Lower leg skin (tissue), 3 donors: ENCODE results near the gene CCN5.

Experiments used
- POLR2A ChIP-seq, 2 donors: fragments of 450-650 bp; IDR thresholded peaks; one replicate each; pipeline ENCODE4 v1.6.1; 2016 to 2017; ENCODE audit warnings: antibody characterized with exemption in 2 of 2, mild to moderate bottlenecking in 1 of 2, moderate library complexity in 1 of 2
- TF ChIP-seq, protein P1 (sequence below), 3 donors: fragments of 450-650 bp; IDR thresholded peaks; one replicate each; pipeline ENCODE4 v1.5.1; 2016; ENCODE audit warnings: antibody characterized with exemption in 3 of 3, mild to moderate bottlenecking in 3 of 3, moderate library complexity in 2 of 3

DNA sequence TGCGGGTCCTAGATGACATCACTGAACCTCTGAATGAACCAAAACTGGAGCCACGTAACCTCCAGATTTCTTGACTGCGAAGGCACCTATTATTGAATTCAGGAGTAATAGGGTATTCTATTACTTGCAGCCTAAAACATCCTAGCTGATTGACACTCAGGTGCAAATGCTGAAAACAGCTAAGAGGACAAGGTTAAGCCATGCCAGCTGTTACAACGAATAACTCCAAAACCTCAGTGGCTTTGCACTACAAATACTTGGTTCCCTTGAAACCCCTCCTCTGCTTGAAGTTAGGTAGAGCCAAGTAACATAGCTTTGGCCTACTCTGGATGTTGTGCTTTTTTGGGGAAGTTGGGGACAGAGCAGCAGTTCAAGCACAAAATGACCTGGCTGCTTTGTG lies 21.0 kb upstream of the CCN5 start:
- TF ChIP-seq, protein P1, sequence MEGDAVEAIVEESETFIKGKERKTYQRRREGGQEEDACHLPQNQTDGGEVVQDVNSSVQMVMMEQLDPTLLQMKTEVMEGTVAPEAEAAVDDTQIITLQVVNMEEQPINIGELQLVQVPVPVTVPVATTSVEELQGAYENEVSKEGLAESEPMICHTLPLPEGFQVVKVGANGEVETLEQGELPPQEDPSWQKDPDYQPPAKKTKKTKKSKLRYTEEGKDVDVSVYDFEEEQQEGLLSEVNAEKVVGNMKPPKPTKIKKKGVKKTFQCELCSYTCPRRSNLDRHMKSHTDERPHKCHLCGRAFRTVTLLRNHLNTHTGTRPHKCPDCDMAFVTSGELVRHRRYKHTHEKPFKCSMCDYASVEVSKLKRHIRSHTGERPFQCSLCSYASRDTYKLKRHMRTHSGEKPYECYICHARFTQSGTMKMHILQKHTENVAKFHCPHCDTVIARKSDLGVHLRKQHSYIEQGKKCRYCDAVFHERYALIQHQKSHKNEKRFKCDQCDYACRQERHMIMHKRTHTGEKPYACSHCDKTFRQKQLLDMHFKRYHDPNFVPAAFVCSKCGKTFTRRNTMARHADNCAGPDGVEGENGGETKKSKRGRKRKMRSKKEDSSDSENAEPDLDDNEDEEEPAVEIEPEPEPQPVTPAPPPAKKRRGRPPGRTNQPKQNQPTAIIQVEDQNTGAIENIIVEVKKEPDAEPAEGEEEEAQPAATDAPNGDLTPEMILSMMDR (IDR thresholded peaks at IDR 0.05): no peak
- TF ChIP-seq POLR2A (IDR thresholded peaks at IDR 0.05): no peak
